GM23338 (cell line): Measurements from ENCODE around the gene CBY1. TPM values are rescaled to one million over a fixed set of nuclear protein-coding genes. Genes with fewer than 3 reads are reported as not detected.
A peak's percentile ranks its signal among the peaks of the same experiment; 100 is the strongest.

Source experiments
- ATAC-seq: fragments of 200-7000 bp; cut with Tn5 transposase; 3 replicates; pipeline ENCODE4 v1.9.1; 2020
- DNase-seq: peaks from one replicate; pipeline ENCODE4 v3.0.0-alpha.2; 2015; ENCODE audit warnings: low spot score
- H2AFZ ChIP-seq: fragments of 200-600 bp; sonication (generic); 2 replicates; pipeline ENCODE4 v1.8.0; 2016; ENCODE audit warnings: antibody characterized with exemption, mild to moderate bottlenecking, moderate library complexity
- H3F3A ChIP-seq: fragments of 200-600 bp; sonication (generic); replicated peaks from 2 replicates; pipeline ENCODE4 v1.8.0; 2017; ENCODE audit warnings: antibody characterized with exemption, mixed run types, low read depth
- H3K27ac ChIP-seq: fragments of 200-600 bp; sonication (generic); 2 replicates; pipeline ENCODE4 v1.6.1; 2016; ENCODE audit warnings: low read depth
- H3K27me3 ChIP-seq: fragments of 200-600 bp; sonication (generic); 2 replicates; pipeline ENCODE4 v1.8.0; 2016; ENCODE audit warnings: mild to moderate bottlenecking, mixed run types, moderate library complexity; ENCODE audit not compliant: insufficient read depth
- H3K36me3 ChIP-seq: fragments of 200-600 bp; sonication (generic); 2 replicates; pipeline ENCODE4 v1.8.0; 2016; ENCODE audit warnings: mild to moderate bottlenecking; ENCODE audit not compliant: insufficient read depth
- H3K4me1 ChIP-seq: fragments of 200-600 bp; sonication (generic); 2 replicates; pipeline ENCODE4 v1.8.0; 2016; ENCODE audit warnings: mild to moderate bottlenecking, moderate library complexity; ENCODE audit not compliant: insufficient read depth
- H3K4me2 ChIP-seq: fragments of 200-600 bp; sonication (generic); 2 replicates; pipeline ENCODE4 v1.7.1; 2017; ENCODE audit warnings: mixed run types
- H3K4me3 ChIP-seq: fragments of 200-600 bp; sonication (generic); 2 replicates; pipeline ENCODE4 v1.6.1; 2016; ENCODE audit warnings: mixed run types
- H3K79me2 ChIP-seq: fragments of 200-600 bp; sonication (generic); replicated peaks from 2 replicates; pipeline ENCODE4 v1.8.0; 2017; ENCODE audit warnings: mild to moderate bottlenecking; ENCODE audit not compliant: insufficient read depth
- H3K9me2 ChIP-seq: fragments of 200-600 bp; sonication (generic); 2 replicates; pipeline ENCODE4 v1.8.0; 2017; ENCODE audit not compliant: insufficient read depth
- H4K20me1 ChIP-seq: fragments of 200-600 bp; sonication (generic); replicated peaks from 2 replicates; pipeline ENCODE4 v1.8.0; 2017; ENCODE audit warnings: mild to moderate bottlenecking; ENCODE audit not compliant: insufficient read depth
- H3K27ac Mint-ChIP-seq: 2 replicates; pipeline ENCODE4 v1.8.0; 2020; ENCODE audit warnings: inconsistent platforms, mild to moderate bottlenecking, moderate library complexity, mixed read lengths
- H3K27me3 Mint-ChIP-seq: 3 replicates; pipeline ENCODE4 v1.8.0; 2022; ENCODE audit warnings: low read depth, mild to moderate bottlenecking, moderate library complexity, mixed read lengths, inconsistent platforms; ENCODE audit not compliant: insufficient read depth, poor library complexity
- H3K36me3 Mint-ChIP-seq: 3 replicates; pipeline ENCODE4 v1.8.0; 2021; ENCODE audit warnings: low read depth, mild to moderate bottlenecking, inconsistent platforms, moderate library complexity, mixed read lengths
- H3K4me1 Mint-ChIP-seq: 3 replicates; pipeline ENCODE4 v1.8.0; 2020; ENCODE audit warnings: mild to moderate bottlenecking, inconsistent platforms, mixed read lengths
- H3K4me3 Mint-ChIP-seq: 3 replicates; pipeline ENCODE4 v1.8.0; 2021; ENCODE audit warnings: moderate library complexity, mild to moderate bottlenecking, inconsistent platforms, mixed read lengths
- H3K9me3 Mint-ChIP-seq: 3 replicates; pipeline ENCODE4 v1.8.0; 2020; ENCODE audit warnings: moderate library complexity, mild to moderate bottlenecking, inconsistent platforms, mixed read lengths
- EZH2 ChIP-seq: fragments of 200-600 bp; sonication (generic); IDR thresholded peaks from one replicate; pipeline ENCODE4 v1.8.0; 2017; ENCODE audit warnings: antibody characterized with exemption, mild to moderate bottlenecking, low read depth; ENCODE audit not compliant: unreplicated experiment
- EZH2phosphoT487 ChIP-seq: fragments of 200-600 bp; sonication (generic); IDR thresholded peaks from one replicate; pipeline ENCODE4 v1.8.1; 2018; ENCODE audit warnings: antibody characterized with exemption; ENCODE audit not compliant: unreplicated experiment
- JUNB ChIP-seq: IDR thresholded peaks from one replicate; pipeline ENCODE4 v1.6.1; 2016; ENCODE audit warnings: antibody characterized with exemption; ENCODE audit not compliant: unreplicated experiment
- NANOG ChIP-seq: IDR thresholded peaks from 2 replicates; pipeline ENCODE4 v1.6.1; 2016; ENCODE audit warnings: antibody characterized with exemption, borderline replicate concordance
- STAT1 ChIP-seq: IDR thresholded peaks from one replicate; pipeline ENCODE4 v1.6.1; 2016; ENCODE audit warnings: antibody characterized with exemption; ENCODE audit not compliant: unreplicated experiment
- ZNF114 ChIP-seq: fragments of 250-450 bp; sonication (Bioruptor Pico); IDR thresholded peaks from 2 replicates; pipeline ENCODE4 v1.5.0; 2020; ENCODE audit warnings: mild to moderate bottlenecking, moderate library complexity
- polyA plus RNA-seq: library from polyadenylated mRNA; unstranded; fragments of >200 nt; fragmentation: Nextera tagmentation; extraction: Ambion mirVana; gene quantifications from 2 replicates; pipeline ENCODE4 v1.2.1, GENCODE V29; 2016
- total RNA-seq: library from RNA; depleted of rRNA; stranded (reverse); fragments of >200 nt; shearing (Covaris generic); gene quantifications from 2 replicates; pipeline ENCODE4 v1.2.3, GENCODE V29; 2014
- TF ChIP-seq, protein P1 (sequence below), 2 experiments: fragments of 200-600 bp in 1 of 2; sonication (generic) in 1 of 2; conservative IDR thresholded peaks; 2 replicates each; pipeline versions ENCODE4 v1.5.1 to v1.6.1; 2016 to 2017; ENCODE audit warnings: antibody characterized with exemption in 2 of 2, low read depth in 2 of 2, mild to moderate bottlenecking in 2 of 2, moderate library complexity in 1 of 2
- TF ChIP-seq, protein P2 (sequence below): IDR thresholded peaks from one replicate; pipeline ENCODE4 v1.6.1; 2018; ENCODE audit warnings: antibody characterized with exemption; ENCODE audit not compliant: unreplicated experiment
- TF ChIP-seq, protein P3 (sequence below): IDR thresholded peaks from 2 replicates; pipeline ENCODE4 v1.6.1; 2016; ENCODE audit warnings: antibody characterized with exemption

CBY1 gene
- total and polyA plus RNA-seq, 2 experiments from 2014 or later, result 12.8 to 36.4 TPM

DNA sequence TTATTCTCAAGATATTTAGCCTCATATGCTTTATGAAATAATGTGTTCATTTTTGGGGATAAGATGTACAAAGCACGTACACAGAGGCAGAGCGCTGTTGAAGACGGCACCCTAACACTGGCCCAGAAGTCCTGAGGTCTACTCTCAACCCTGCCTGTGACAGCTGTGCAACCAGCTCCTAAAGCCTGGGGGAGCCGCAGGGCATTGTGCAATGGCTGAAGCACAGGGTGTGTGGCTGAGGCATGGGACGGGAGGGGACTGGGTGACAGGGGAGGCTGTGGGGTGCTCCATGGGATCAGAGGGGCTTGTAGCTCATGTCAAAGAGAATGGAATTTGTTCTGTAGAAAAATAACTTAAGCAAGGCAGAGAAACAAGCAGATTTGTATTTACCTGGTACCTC, 28.0 kb upstream of the CBY1 start:
- DNase-seq, result no peak
- no peak overlapping the region for H3K4me3 Mint-ChIP-seq
- no peaks in the 10 kb centered on the region for H3K4me1 Mint-ChIP-seq
- peaks cover 5% of the 10 kb centered on the region; the same call in 2 of the 3 replicates for H3K36me3 Mint-ChIP-seq
- peak; percentile 30; the same call in 1 of the 3 replicates for ATAC-seq
- Histone ChIP-seq H3K4me3 (no peak overlapping the region), H4K20me1 (no peaks in the 10 kb centered on the region), H2AFZ (no peak overlapping the region), H3K27me3 (no peaks in the 10 kb centered on the region), H3K79me2 (no peaks in the 10 kb centered on the region), H3K4me2 (no peak overlapping the region), H3K9me2 (no peaks in the 10 kb centered on the region), H3K27ac (no peak overlapping the region), H3K4me1 (no peaks in the 10 kb centered on the region), H3F3A (no peaks in the 10 kb centered on the region), H3K36me3 (no peaks in the 10 kb centered on the region)
- no peaks in the 10 kb centered on the region for H3K9me3 Mint-ChIP-seq
- no peak for TF ChIP-seq EZH2phosphoT487
- TF ChIP-seq, protein P1, sequence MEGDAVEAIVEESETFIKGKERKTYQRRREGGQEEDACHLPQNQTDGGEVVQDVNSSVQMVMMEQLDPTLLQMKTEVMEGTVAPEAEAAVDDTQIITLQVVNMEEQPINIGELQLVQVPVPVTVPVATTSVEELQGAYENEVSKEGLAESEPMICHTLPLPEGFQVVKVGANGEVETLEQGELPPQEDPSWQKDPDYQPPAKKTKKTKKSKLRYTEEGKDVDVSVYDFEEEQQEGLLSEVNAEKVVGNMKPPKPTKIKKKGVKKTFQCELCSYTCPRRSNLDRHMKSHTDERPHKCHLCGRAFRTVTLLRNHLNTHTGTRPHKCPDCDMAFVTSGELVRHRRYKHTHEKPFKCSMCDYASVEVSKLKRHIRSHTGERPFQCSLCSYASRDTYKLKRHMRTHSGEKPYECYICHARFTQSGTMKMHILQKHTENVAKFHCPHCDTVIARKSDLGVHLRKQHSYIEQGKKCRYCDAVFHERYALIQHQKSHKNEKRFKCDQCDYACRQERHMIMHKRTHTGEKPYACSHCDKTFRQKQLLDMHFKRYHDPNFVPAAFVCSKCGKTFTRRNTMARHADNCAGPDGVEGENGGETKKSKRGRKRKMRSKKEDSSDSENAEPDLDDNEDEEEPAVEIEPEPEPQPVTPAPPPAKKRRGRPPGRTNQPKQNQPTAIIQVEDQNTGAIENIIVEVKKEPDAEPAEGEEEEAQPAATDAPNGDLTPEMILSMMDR (conservative IDR thresholded peaks at IDR 0.05; ENCODE audit: low read depth in 2 of 2), result peak in 1 of 2 experiments; percentile 27; a peak in 2 of 4 replicates
- TF ChIP-seq ZNF114 (CRISPR knock-in tag), result no peak
- no peak for TF ChIP-seq NANOG
- no peak for TF ChIP-seq EZH2
- TF ChIP-seq STAT1, result no peak
- peaks cover 8% of the 10 kb centered on the region for H3K27me3 Mint-ChIP-seq
- no peak overlapping the region for H3K27ac Mint-ChIP-seq

DNA sequence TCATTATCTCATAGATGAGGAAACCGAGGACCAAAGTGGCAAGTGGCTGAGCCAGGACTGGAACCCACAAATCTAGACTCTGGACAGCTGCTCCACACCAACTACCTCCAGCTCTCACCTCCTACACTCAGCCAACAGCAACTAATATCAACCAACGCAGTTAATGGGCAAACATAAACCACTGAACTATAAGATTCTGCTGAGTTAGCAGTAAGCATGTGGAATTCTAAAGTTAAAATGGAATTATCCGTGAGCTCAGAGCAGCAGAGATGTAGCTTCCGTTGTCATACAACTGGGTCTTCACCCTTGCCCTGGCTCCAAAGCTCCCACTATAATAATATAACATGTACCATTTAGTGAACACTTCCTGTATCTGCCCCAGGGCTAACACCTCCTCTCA, 27.3 kb upstream of the CBY1 start:
- peaks cover 8% of the 10 kb centered on the region for H3K27me3 Mint-ChIP-seq
- Histone ChIP-seq H3K9me2 (no peaks in the 10 kb centered on the region), H2AFZ (no peak overlapping the region), H3K27ac (no peak overlapping the region), H3K4me2 (no peak overlapping the region), H3K79me2 (no peaks in the 10 kb centered on the region), H3K27me3 (no peaks in the 10 kb centered on the region), H3K4me3 (no peak overlapping the region), H4K20me1 (no peaks in the 10 kb centered on the region), H3F3A (no peaks in the 10 kb centered on the region), H3K36me3 (no peaks in the 10 kb centered on the region), H3K4me1 (no peaks in the 10 kb centered on the region)
- H3K9me3 Mint-ChIP-seq, result no peaks in the 10 kb centered on the region
- TF ChIP-seq, protein P1 (conservative IDR thresholded peaks at IDR 0.05; ENCODE audit: low read depth in 2 of 2), result no peak
- H3K4me1 Mint-ChIP-seq, result no peaks in the 10 kb centered on the region
- peaks cover 5% of the 10 kb centered on the region; the same call in 2 of the 3 replicates for H3K36me3 Mint-ChIP-seq
- no peak overlapping the region for H3K27ac Mint-ChIP-seq
- no peak for ATAC-seq
- no peak overlapping the region for H3K4me3 Mint-ChIP-seq
- no peak for DNase-seq

DNA sequence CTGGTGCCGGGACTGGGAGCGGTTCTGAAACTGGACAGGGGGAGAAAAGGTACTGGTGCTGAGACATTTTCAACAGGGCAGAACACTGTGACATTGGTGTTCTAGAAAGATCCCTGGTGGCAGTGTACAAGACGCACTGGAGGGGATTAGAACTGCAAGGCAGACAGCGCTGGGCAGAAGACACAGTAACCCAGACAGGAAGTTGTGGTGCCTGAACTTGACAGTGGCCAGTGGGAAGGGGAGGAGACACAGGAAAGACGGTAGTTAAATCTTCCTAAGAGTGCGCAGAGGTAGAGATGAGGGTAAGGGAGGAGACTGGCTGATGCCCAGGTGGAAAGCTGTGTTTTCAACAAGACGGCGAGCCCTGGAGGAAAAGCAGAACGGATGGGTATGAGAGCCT, 24.7 kb upstream of the CBY1 start:
- Mint-ChIP-seq H3K9me3 (no peaks in the 10 kb centered on the region), H3K4me1 (no peaks in the 10 kb centered on the region), H3K4me3 (no peak overlapping the region), H3K27ac (no peak overlapping the region), H3K36me3 (peaks cover 5% of the 10 kb centered on the region), H3K27me3 (peaks cover 13% of the 10 kb centered on the region)
- Histone ChIP-seq H3K27ac (no peak overlapping the region), H2AFZ (no peak overlapping the region), H3K4me2 (no peak overlapping the region), H3K36me3 (no peaks in the 10 kb centered on the region), H4K20me1 (no peaks in the 10 kb centered on the region), H3K27me3 (no peaks in the 10 kb centered on the region), H3K4me3 (no peak overlapping the region), H3K4me1 (no peaks in the 10 kb centered on the region), H3K79me2 (no peaks in the 10 kb centered on the region), H3K9me2 (no peaks in the 10 kb centered on the region), H3F3A (no peaks in the 10 kb centered on the region)
- DNase-seq (no peak), ATAC-seq (no peak)
- TF ChIP-seq EZH2 (no peak), ZNF114 (CRISPR knock-in tag) (no peak), JUNB (no peak)
- TF ChIP-seq, protein P2, sequence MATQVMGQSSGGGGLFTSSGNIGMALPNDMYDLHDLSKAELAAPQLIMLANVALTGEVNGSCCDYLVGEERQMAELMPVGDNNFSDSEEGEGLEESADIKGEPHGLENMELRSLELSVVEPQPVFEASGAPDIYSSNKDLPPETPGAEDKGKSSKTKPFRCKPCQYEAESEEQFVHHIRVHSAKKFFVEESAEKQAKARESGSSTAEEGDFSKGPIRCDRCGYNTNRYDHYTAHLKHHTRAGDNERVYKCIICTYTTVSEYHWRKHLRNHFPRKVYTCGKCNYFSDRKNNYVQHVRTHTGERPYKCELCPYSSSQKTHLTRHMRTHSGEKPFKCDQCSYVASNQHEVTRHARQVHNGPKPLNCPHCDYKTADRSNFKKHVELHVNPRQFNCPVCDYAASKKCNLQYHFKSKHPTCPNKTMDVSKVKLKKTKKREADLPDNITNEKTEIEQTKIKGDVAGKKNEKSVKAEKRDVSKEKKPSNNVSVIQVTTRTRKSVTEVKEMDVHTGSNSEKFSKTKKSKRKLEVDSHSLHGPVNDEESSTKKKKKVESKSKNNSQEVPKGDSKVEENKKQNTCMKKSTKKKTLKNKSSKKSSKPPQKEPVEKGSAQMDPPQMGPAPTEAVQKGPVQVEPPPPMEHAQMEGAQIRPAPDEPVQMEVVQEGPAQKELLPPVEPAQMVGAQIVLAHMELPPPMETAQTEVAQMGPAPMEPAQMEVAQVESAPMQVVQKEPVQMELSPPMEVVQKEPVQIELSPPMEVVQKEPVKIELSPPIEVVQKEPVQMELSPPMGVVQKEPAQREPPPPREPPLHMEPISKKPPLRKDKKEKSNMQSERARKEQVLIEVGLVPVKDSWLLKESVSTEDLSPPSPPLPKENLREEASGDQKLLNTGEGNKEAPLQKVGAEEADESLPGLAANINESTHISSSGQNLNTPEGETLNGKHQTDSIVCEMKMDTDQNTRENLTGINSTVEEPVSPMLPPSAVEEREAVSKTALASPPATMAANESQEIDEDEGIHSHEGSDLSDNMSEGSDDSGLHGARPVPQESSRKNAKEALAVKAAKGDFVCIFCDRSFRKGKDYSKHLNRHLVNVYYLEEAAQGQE, result no peak
- TF ChIP-seq, protein P3, sequence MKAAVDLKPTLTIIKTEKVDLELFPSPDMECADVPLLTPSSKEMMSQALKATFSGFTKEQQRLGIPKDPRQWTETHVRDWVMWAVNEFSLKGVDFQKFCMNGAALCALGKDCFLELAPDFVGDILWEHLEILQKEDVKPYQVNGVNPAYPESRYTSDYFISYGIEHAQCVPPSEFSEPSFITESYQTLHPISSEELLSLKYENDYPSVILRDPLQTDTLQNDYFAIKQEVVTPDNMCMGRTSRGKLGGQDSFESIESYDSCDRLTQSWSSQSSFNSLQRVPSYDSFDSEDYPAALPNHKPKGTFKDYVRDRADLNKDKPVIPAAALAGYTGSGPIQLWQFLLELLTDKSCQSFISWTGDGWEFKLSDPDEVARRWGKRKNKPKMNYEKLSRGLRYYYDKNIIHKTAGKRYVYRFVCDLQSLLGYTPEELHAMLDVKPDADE, result no peak
